ENCODE results near the gene OCA2. TPM values are rescaled to one million over a fixed set of nuclear protein-coding genes. Genes with fewer than 3 reads are reported as not detected.

OCA2 gene
- total RNA-seq, 1 donor from 2014 or later = 1.0 TPM

GRCh38 chr15:28105224-28105791 lies 6.2 kb upstream of the OCA2 start:
- DNase-seq (ENCODE audit: low spot score in 2 of 2, unreplicated experiment in 2 of 2) = no peak
- H3K36me3 Mint-ChIP-seq = no peaks in the 10 kb centered on the region
- peaks cover 10% of the 10 kb centered on the region for H3K4me1 Mint-ChIP-seq
- peaks cover 72% of the 10 kb centered on the region for H3K27me3 Mint-ChIP-seq (ENCODE audit: low read depth)
- no peak for TF ChIP-seq CTCF (IDR thresholded peaks at IDR 0.05; ENCODE audit: unreplicated experiment)
- H3K4me3 Mint-ChIP-seq = no peak overlapping the region
- no peak overlapping the region for H3K27ac Mint-ChIP-seq
- no peaks in the 10 kb centered on the region for H3K9me3 Mint-ChIP-seq

GRCh38 chr15:28104326-28104725 lies 5.2 kb upstream of the OCA2 start:
- H3K27me3 Mint-ChIP-seq (ENCODE audit: low read depth) = peaks cover 79% of the 10 kb centered on the region
- H3K4me3 Mint-ChIP-seq = no peak overlapping the region
- DNase-seq (ENCODE audit: low spot score in 2 of 2, unreplicated experiment in 2 of 2) = no peak
- no peak for TF ChIP-seq CTCF (IDR thresholded peaks at IDR 0.05; ENCODE audit: unreplicated experiment)
- H3K4me1 Mint-ChIP-seq = peaks cover 12% of the 10 kb centered on the region
- H3K27ac Mint-ChIP-seq = no peak overlapping the region
- no peaks in the 10 kb centered on the region for H3K9me3 Mint-ChIP-seq
- H3K36me3 Mint-ChIP-seq = no peaks in the 10 kb centered on the region

GRCh38 chr15:28103831-28104230 lies 4.7 kb upstream of the OCA2 start:
- H3K4me1 Mint-ChIP-seq = peaks cover 14% of the 10 kb centered on the region
- H3K9me3 Mint-ChIP-seq = no peaks in the 10 kb centered on the region
- TF ChIP-seq CTCF (IDR thresholded peaks at IDR 0.05; ENCODE audit: unreplicated experiment) = no peak
- no peak overlapping the region for H3K4me3 Mint-ChIP-seq
- H3K27ac Mint-ChIP-seq = no peak overlapping the region
- H3K27me3 Mint-ChIP-seq (ENCODE audit: low read depth) = peaks cover 81% of the 10 kb centered on the region
- DNase-seq (ENCODE audit: low spot score in 2 of 2, unreplicated experiment in 2 of 2) = no peak
- H3K36me3 Mint-ChIP-seq = no peaks in the 10 kb centered on the region

- no peak for DNase-seq (ENCODE audit: low spot score in 2 of 2, unreplicated experiment in 2 of 2)
- no peaks in the 10 kb centered on the region for H3K9me3 Mint-ChIP-seq
- TF ChIP-seq CTCF (IDR thresholded peaks at IDR 0.05; ENCODE audit: unreplicated experiment) = no peak
- H3K27me3 Mint-ChIP-seq (ENCODE audit: low read depth) = peaks cover 85% of the 10 kb centered on the region
- no peak overlapping the region for H3K4me3 Mint-ChIP-seq
- H3K27ac Mint-ChIP-seq = no peak overlapping the region
- peaks cover 19% of the 10 kb centered on the region for H3K4me1 Mint-ChIP-seq
- no peaks in the 10 kb centered on the region for H3K36me3 Mint-ChIP-seq
Observed at GRCh38 chr15:28101983-28102441, 2.9 kb upstream of the OCA2 start.

- Mint-ChIP-seq H3K27ac (no peak overlapping the region), H3K4me1 (peaks cover 22% of the 10 kb centered on the region), H3K36me3 (no peaks in the 10 kb centered on the region), H3K27me3 (ENCODE audit: low read depth) (peaks cover 90% of the 10 kb centered on the region), H3K4me3 (no peak overlapping the region), H3K9me3 (no peaks in the 10 kb centered on the region)
- no peak for TF ChIP-seq CTCF (IDR thresholded peaks at IDR 0.05; ENCODE audit: unreplicated experiment)
- DNase-seq (ENCODE audit: low spot score in 2 of 2, unreplicated experiment in 2 of 2) = no peak
Observed at GRCh38 chr15:28101201-28101600, 2.1 kb upstream of the OCA2 start.

Data from mesothelial cell of epicardium (in vitro differentiated cells).